GM12878 (cell line): Measurements from ENCODE around the gene RPRD1A. TPM values are rescaled to one million over a fixed set of nuclear protein-coding genes. Genes with fewer than 3 reads are reported as not detected.

Source experiments
- SREBF1 ChIP-seq: IDR thresholded peaks from 2 replicates; pipeline ENCODE4 v1.6.1; 2012; ENCODE audit warnings: mild to moderate bottlenecking, low read length
- ZNF592 ChIP-seq: fragments of 450-650 bp; IDR thresholded peaks from 2 replicates; pipeline ENCODE4 v1.6.1; 2017; ENCODE audit warnings: mild to moderate bottlenecking, moderate library complexity
- polyA plus RNA-seq, 11 experiments: library from polyadenylated mRNA; depleted of rRNA in 4 of 11; unstranded in 6 of 11; stranded (reverse) in 5 of 11; fragments of >200 nt; fragmentation: Nextera tagmentation in 4 of 11; fragmentation: Illumina TruSeq in 1 of 11; extraction: Ambion mirVana in 4 of 11; extraction: Trizol in 1 of 11; gene quantifications; 1 replicate in 1 of 11; 2 replicates in 10 of 11; pipeline versions ENCODE4 v1.2.1 to v1.2.3, GENCODE V29; 2011 to 2016; ENCODE audit warnings: inconsistent platforms in 2 of 11, missing spikeins in 2 of 11, low read depth in 1 of 11
- total RNA-seq, 4 experiments: library from RNA; depleted of rRNA in 3 of 4; stranded (reverse); fragments of >200 nt in 3 of 4; fragmentation: Illumina TruSeq in 1 of 4; extraction: Trizol in 1 of 4; gene quantifications; 2 replicates each; pipeline versions ENCODE4 v1.2.1 to v1.2.3, GENCODE V29; 2013 to 2021
- TF ChIP-seq, protein P1 (sequence below): fragments of 450-650 bp; formaldehyde crosslinking; IDR thresholded peaks from 2 replicates; pipeline ENCODE4 v1.4.0; 2022; ENCODE audit warnings: mild to moderate bottlenecking, moderate library complexity
- TF ChIP-seq, protein P2 (sequence below): fragments of 450-650 bp; IDR thresholded peaks from 2 replicates; pipeline ENCODE4 v1.6.1; 2018; ENCODE audit warnings: borderline replicate concordance, mild to moderate bottlenecking; ENCODE audit not compliant: partially characterized antibody

RPRD1A gene
- total and polyA plus RNA-seq, 10 of the 15 experiments (the other 5 are each of a cell fraction or from before 2014, with no cell fraction given): 16.2 to 66.2 (median 36.2) TPM

- TF ChIP-seq ZNF592: no peak
- TF ChIP-seq, protein P1, sequence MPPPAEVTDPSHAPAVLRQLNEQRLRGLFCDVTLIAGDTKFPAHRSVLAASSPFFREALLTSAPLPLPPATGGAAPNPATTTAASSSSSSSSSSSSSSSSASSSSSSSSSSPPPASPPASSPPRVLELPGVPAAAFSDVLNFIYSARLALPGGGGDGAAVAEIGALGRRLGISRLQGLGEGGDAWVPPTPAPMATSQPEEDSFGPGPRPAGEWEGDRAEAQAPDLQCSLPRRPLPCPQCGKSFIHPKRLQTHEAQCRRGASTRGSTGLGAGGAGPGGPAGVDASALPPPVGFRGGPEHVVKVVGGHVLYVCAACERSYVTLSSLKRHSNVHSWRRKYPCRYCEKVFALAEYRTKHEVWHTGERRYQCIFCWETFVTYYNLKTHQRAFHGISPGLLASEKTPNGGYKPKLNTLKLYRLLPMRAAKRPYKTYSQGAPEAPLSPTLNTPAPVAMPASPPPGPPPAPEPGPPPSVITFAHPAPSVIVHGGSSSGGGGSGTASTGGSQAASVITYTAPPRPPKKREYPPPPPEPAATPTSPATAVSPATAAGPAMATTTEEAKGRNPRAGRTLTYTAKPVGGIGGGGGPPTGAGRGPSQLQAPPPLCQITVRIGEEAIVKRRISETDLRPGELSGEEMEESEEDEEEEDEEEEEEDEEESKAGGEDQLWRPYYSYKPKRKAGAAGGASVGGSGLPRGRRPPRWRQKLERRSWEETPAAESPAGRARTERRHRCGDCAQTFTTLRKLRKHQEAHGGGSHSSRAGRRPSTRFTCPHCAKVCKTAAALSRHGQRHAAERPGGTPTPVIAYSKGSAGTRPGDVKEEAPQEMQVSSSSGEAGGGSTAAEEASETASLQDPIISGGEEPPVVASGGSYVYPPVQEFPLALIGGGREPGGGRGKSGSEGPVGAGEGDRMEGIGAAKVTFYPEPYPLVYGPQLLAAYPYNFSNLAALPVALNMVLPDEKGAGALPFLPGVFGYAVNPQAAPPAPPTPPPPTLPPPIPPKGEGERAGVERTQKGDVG: no peak
- TF ChIP-seq, protein P2, sequence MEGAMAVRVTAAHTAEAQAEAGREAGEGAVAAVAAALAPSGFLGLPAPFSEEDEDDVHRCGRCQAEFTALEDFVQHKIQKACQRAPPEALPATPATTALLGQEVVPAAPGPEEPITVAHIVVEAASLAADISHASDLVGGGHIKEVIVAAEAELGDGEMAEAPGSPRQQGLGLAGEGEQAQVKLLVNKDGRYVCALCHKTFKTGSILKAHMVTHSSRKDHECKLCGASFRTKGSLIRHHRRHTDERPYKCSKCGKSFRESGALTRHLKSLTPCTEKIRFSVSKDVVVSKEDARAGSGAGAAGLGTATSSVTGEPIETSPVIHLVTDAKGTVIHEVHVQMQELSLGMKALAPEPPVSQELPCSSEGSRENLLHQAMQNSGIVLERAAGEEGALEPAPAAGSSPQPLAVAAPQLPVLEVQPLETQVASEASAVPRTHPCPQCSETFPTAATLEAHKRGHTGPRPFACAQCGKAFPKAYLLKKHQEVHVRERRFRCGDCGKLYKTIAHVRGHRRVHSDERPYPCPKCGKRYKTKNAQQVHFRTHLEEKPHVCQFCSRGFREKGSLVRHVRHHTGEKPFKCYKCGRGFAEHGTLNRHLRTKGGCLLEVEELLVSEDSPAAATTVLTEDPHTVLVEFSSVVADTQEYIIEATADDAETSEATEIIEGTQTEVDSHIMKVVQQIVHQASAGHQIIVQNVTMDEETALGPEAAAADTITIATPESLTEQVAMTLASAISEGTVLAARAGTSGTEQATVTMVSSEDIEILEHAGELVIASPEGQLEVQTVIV: no peak
- no peak for TF ChIP-seq SREBF1
Measured at GRCh38 chr18:36101943-36102342, 34.6 kb upstream of the RPRD1A start (continued).
